Prostate gland (tissue), 2 donors: ENCODE data around the gene PCP4. TPM values are rescaled to one million over a fixed set of nuclear protein-coding genes. Genes with fewer than 3 reads are reported as not detected.
A peak's percentile ranks its signal among the peaks of the same experiment; 100 is the strongest.

Experiments
- DNase-seq: peaks from one replicate; pipeline ENCODE4 v3.0.0-alpha.2; 2019; ENCODE audit warnings: low spot score
- H3K27ac ChIP-seq, 2 donors: fragments of 200-600 bp; sonication (generic); 2 replicates each; pipeline ENCODE4 v1.5.1; 2017 to 2019
- H3K27me3 ChIP-seq: fragments of 200-600 bp; sonication (generic); replicated peaks from 2 replicates; pipeline ENCODE4 v1.5.1; 2019; ENCODE audit not compliant: insufficient read depth
- H3K36me3 ChIP-seq, 2 donors: fragments of 200-600 bp; sonication (generic); 1 replicate in 1 of 2; 2 replicates in 1 of 2; pipeline versions ENCODE4 v1.5.1 to v1.8.1; 2017 to 2019
- H3K4me1 ChIP-seq: fragments of 200-600 bp; sonication (generic); replicated peaks from 2 replicates; pipeline ENCODE4 v1.5.1; 2019
- H3K4me3 ChIP-seq, 2 donors: fragments of 200-600 bp; sonication (generic); 2 replicates each; pipeline ENCODE4 v1.5.1; 2017 to 2019
- H3K9me3 ChIP-seq: fragments of 200-600 bp; sonication (generic); 2 replicates; pipeline ENCODE4 v1.5.1; 2017
- POLR2A ChIP-seq: fragments of 450-650 bp; IDR thresholded peaks from one replicate; pipeline ENCODE4 v1.6.1; 2016; ENCODE audit warnings: antibody characterized with exemption, mild to moderate bottlenecking
- POLR2AphosphoS5 ChIP-seq: sonication (generic); formaldehyde crosslinking; IDR thresholded peaks from one replicate; pipeline ENCODE4 v1.6.1; 2017; ENCODE audit warnings: antibody characterized with exemption
- WGBS: methylation state at CpG from one replicate; pipeline ENCODE4 v1.1.5; 2018; 5-methylcytosine and 5-hydroxymethylcytosine counted together
- intact Hi-C: fragments of 100-400 bp; cut with DNase I; formaldehyde crosslinking; loops from one replicate; pipeline ENCODE4 v1.14.2; 2022
- total RNA-seq, 2 donors: library from RNA; depleted of rRNA; stranded (reverse); fragments of >200 nt; gene quantifications; one replicate each; pipeline ENCODE4 v1.1.0, GENCODE V29; 2016
- TF ChIP-seq, protein P1 (sequence below), 4 experiments: fragments of 200-600 bp in 2 of 4; fragments of 450-650 bp in 2 of 4; sonication (generic) in 2 of 4; IDR thresholded peaks; 1 replicate in 3 of 4; 2 replicates in 1 of 4; pipeline ENCODE4 v1.5.1; 2016 to 2019; ENCODE audit warnings: antibody characterized with exemption in 4 of 4, mild to moderate bottlenecking in 2 of 4, moderate library complexity in 2 of 4

PCP4 gene
- total RNA-seq, 2 donors from 2014 or later: 33.9 to 71.9 TPM

DNA sequence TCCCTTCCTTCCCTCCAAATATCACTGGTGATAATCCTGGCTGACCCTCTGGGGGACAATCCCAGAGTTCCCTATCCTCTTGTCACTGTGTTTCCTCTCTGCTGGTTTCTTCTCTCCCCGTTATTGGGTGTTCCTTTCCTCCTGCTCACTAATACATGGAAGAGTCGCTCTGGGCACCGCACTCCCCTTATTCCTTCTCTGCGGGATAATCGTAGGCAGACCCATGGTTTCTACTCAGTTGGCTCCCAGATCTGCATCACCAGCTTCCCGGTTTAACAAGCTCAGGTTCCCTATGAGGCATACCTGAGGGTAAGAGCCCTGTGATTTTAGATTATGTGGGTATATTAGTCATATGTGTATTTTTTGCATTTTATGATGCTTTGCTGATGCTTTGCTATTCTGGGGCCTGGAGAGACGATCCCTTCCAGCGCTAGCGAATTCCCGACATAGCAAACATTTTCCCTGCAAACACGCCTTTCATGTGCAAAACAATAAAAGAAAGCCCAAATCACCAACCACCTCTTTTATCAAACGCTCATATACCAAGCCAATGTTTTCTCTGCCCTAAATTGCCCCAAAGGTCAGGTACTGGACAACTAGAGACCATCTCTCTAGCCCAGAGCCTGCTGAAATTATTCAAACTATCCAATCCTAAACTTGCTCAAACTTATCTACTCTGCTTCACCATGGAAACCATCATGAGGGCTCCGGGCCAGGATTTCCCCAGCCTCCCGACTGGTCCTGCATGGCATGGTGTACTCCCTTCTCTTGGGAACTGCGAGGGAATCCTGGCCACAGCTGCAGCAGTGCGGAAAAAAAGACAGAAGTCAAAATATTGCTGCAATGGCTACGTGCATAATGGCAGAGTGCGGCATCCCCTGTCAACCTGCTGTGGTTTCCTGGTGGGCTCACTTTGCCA, 84.2 kb downstream of the PCP4 start:
- WGBS: 64% methylated on average over 18 of the region's 18 CpGs
- intact Hi-C loops: loop anchor here (5.0 kb wide), 3 partner anchors 64 to 101 kb away; partner anchors contain the start of gene PCP4
- Histone ChIP-seq H3K27ac (peak overlapping the region in 1 of 2 donors; percentile 49), H3K4me3 (no peak overlapping the region), H3K36me3 (no peaks in the 10 kb centered on the region), H3K27me3 (no peaks in the 10 kb centered on the region), H3K9me3 (no peaks in the 10 kb centered on the region), H3K4me1 (no peaks in the 10 kb centered on the region)
- DNase-seq: no peak
- TF ChIP-seq POLR2AphosphoS5 (no peak), POLR2A (no peak)
- TF ChIP-seq, protein P1, sequence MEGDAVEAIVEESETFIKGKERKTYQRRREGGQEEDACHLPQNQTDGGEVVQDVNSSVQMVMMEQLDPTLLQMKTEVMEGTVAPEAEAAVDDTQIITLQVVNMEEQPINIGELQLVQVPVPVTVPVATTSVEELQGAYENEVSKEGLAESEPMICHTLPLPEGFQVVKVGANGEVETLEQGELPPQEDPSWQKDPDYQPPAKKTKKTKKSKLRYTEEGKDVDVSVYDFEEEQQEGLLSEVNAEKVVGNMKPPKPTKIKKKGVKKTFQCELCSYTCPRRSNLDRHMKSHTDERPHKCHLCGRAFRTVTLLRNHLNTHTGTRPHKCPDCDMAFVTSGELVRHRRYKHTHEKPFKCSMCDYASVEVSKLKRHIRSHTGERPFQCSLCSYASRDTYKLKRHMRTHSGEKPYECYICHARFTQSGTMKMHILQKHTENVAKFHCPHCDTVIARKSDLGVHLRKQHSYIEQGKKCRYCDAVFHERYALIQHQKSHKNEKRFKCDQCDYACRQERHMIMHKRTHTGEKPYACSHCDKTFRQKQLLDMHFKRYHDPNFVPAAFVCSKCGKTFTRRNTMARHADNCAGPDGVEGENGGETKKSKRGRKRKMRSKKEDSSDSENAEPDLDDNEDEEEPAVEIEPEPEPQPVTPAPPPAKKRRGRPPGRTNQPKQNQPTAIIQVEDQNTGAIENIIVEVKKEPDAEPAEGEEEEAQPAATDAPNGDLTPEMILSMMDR (IDR thresholded peaks at IDR 0.05): no peak

DNA sequence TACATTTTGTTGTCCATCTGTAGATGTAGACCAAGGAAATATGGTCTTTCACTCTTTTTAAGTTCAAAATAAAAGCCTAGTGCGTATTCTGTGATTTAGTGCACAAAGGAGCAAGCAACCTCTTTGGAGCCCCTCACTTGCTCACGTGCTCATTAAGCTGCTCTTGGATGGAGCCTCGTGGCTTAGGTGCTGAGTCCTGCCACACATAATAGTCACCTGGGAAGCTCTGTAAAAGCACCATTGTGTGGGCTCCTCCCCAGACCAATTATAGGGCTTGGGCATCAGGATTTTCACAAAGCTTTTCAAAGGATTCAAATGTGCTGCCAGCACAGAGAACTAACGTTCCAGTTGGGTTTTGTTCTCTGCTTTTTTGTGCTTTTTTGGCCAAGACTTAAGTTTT, 85.0 kb downstream of the PCP4 start:
- H3K27ac ChIP-seq: no peak overlapping the region
- intact Hi-C loops: loop anchor here (5.0 kb wide), 3 partner anchors 65 to 100 kb away; partner anchors contain the start of gene PCP4

DNA sequence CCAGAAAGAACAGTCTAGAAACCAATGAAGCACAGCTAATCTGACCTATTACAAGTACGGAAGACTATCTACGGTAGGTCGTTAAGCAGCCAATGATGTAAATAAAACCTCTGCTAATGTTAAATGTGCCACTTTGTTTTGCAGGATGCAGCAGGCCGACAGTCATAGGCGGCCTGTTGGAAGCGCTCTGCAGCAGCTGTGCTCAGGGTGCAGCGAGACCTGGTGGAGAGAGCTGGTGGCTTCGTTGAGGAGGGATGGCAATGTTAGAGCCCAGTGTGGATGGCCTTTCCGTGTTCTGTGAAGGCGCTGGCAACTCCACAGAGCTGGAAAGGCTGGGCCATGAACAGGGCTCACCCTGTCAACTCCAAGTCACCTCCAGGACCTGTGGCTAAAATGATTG, 87.3 kb downstream of the PCP4 start:
- TF ChIP-seq POLR2A (no peak), POLR2AphosphoS5 (no peak)
- TF ChIP-seq, protein P1 (IDR thresholded peaks at IDR 0.05): no peak
- Histone ChIP-seq H3K36me3 (no peaks in the 10 kb centered on the region), H3K9me3 (no peaks in the 10 kb centered on the region), H3K4me3 (no peak overlapping the region), H3K27me3 (no peaks in the 10 kb centered on the region), H3K4me1 (no peaks in the 10 kb centered on the region), H3K27ac (no peak overlapping the region)
- no peak for DNase-seq
- intact Hi-C loops: loop anchor here (5.0 kb wide), 3 partner anchors 67 to 98 kb away; partner anchors contain the start of gene PCP4
- 86% methylated on average over 10 of the region's 10 CpGs for WGBS

More for the DNA sequence above, 85.0 kb downstream of the PCP4 start:
- Histone ChIP-seq H3K27me3 (no peaks in the 10 kb centered on the region), H3K9me3 (no peaks in the 10 kb centered on the region), H3K4me1 (no peaks in the 10 kb centered on the region), H3K36me3 (no peaks in the 10 kb centered on the region), H3K4me3 (no peak overlapping the region)
- 49% methylated on average over 4 of the region's 4 CpGs for WGBS
- TF ChIP-seq POLR2A (no peak), POLR2AphosphoS5 (no peak)
- TF ChIP-seq, protein P1 (IDR thresholded peaks at IDR 0.05): no peak
- no peak for DNase-seq

DNA sequence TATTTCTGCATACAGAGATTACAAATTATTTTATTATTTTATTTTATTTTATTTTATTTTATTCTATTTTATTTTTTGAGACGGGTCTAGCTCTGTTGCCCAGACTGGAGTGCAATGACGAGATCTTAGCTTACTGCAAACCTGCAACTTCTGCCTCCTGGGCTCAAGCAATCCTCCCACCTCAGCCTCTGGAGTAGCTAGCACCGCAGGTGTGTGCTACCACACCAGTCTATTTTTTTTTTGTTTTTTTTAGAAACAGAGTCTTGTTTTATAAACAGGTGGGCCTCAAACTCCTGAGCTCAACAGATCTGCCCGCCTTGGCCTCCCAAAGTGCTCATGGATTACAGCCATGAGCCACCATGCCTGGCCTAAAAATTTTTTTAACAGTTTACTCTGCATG, 88.1 kb downstream of the PCP4 start:
- no peaks in the 10 kb centered on the region for H3K27me3 ChIP-seq
- H3K9me3 ChIP-seq: no peaks in the 10 kb centered on the region
- WGBS: 94% methylated on average over 4 of the region's 4 CpGs
- no peak overlapping the region for H3K4me3 ChIP-seq
- no peaks in the 10 kb centered on the region for H3K4me1 ChIP-seq
- H3K27ac ChIP-seq: no peak overlapping the region
- TF ChIP-seq POLR2AphosphoS5: no peak
- no peak for DNase-seq
- intact Hi-C loops: no loop called here
- no peaks in the 10 kb centered on the region for H3K36me3 ChIP-seq

DNA sequence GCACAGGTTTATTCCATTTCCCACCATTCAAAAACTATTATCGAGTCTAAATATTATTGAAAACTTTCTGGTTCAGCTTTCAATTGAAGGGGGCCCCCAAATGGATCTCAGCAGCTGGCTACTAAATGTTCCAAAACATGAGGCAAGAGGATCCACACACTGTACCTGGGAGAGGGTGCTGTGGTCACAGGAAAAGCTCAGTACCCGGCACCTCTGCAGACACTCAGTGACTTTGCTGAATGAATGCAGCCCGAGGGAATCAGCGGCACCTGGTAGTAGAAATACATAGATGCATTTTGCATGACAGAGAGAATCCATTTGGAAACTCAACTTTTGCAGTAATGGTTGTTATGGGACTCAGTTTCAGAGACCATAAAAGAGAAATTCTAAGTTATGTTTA, 89.3 kb downstream of the PCP4 start:
- 94% methylated on average over 4 of the region's 4 CpGs for WGBS
- TF ChIP-seq, protein P1 (IDR thresholded peaks at IDR 0.05): no peak
- TF ChIP-seq POLR2A (no peak), POLR2AphosphoS5 (no peak)
- no peak overlapping the region for H3K4me3 ChIP-seq
- H3K27me3 ChIP-seq: no peaks in the 10 kb centered on the region
- no peaks in the 10 kb centered on the region for H3K4me1 ChIP-seq
- H3K36me3 ChIP-seq: no peaks in the 10 kb centered on the region
- no peak for DNase-seq
- intact Hi-C loops: no loop called here
- no peaks in the 10 kb centered on the region for H3K9me3 ChIP-seq
- no peak overlapping the region for H3K27ac ChIP-seq
